Skeletal muscle tissue (tissue), 4 donors: Measurements from ENCODE around the gene PODNL1. TPM values are rescaled to one million over a fixed set of nuclear protein-coding genes. Genes with fewer than 3 reads are reported as not detected.

ENCODE experiments used
- H3K27ac ChIP-seq: one replicate; pipeline ENCODE4 v1.7.0; 2013; ENCODE audit warnings: mild to moderate bottlenecking, low read depth, low read length, inconsistent platforms
- H3K27me3 ChIP-seq, 3 donors: one replicate each; pipeline ENCODE4 v1.7.0; 2013; ENCODE audit warnings: low read length in 3 of 3; ENCODE audit not compliant: control insufficient read depth in 3 of 3, insufficient read depth in 3 of 3
- H3K36me3 ChIP-seq, 3 donors: one replicate each; pipeline ENCODE4 v1.7.0; 2013; ENCODE audit warnings: low read length in 3 of 3; ENCODE audit not compliant: control insufficient read depth in 3 of 3, insufficient read depth in 3 of 3
- H3K4me1 ChIP-seq, 3 donors: one replicate each; pipeline ENCODE4 v1.7.0; 2013; ENCODE audit warnings: low read length in 3 of 3, mild to moderate bottlenecking in 3 of 3; ENCODE audit not compliant: control insufficient read depth in 3 of 3, insufficient read depth in 3 of 3
- H3K4me3 ChIP-seq, 3 donors: one replicate each; pipeline ENCODE4 v1.7.0; 2013; ENCODE audit warnings: low read length in 3 of 3
- H3K9ac ChIP-seq, 3 donors: one replicate each; pipeline ENCODE4 v1.7.0; 2013; ENCODE audit warnings: low read length in 3 of 3, mild to moderate bottlenecking in 3 of 3, moderate library complexity in 2 of 3, low read depth in 1 of 3
- H3K9me3 ChIP-seq, 3 donors: one replicate each; pipeline ENCODE4 v1.7.0; 2013; ENCODE audit warnings: low read length in 3 of 3; ENCODE audit not compliant: control insufficient read depth in 3 of 3
- total RNA-seq: library from RNA; depleted of rRNA; stranded (reverse); fragments of >200 nt; gene quantifications from one replicate; pipeline ENCODE4 v1.2.3, GENCODE V29; 2014
- donor health status: Osteomylitis.

PODNL1 gene
- total RNA-seq, 1 donor from 2014 or later, result not detected

GRCh38 chr19:13959141-13959961 lies 21.1 kb upstream of the PODNL1 start:
- Histone ChIP-seq H3K9ac (no peak overlapping the region), H3K4me1 (peaks cover 8 to 29% (median 20%) of the 10 kb centered on the region in 3 donors), H3K4me3 (no peak overlapping the region), H3K27ac (no peak overlapping the region), H3K27me3 (no peaks in the 10 kb centered on the region), H3K36me3 (peaks cover 38 to 52% (median 40%) of the 10 kb centered on the region in 3 donors), H3K9me3 (no peaks in the 10 kb centered on the region)

DNA sequence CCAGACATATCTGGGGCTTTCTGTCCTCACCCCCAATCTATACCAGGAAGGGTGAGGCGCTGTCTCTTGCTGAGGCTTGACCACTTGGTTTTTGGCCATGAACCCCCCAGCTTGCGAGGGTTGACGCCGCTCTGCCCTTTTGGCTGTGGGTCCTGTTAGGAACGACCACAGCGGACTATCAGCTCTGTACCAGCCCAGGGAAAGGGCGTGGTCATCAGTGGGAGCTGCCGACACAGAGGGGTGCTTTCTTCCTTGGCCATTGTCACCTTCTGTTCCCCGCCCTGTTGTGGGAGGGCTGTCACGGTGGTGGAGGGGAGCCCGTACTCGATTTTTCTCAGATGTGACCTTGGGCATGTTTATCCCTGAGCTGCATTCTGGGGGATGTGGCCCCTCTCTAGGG lies 19.8 kb upstream of the PODNL1 start:
- H3K27ac ChIP-seq, result peak overlapping the region; percentile 73
- H3K4me3 ChIP-seq, result no peak overlapping the region
- peaks cover 38 to 53% (median 41%) of the 10 kb centered on the region in 3 donors for H3K36me3 ChIP-seq

GRCh38 chr19:13957051-13957450 lies 18.8 kb upstream of the PODNL1 start:
- H3K4me1 ChIP-seq, result peaks cover 17 to 42% (median 36%) of the 10 kb centered on the region in 3 donors
- no peaks in the 10 kb centered on the region for H3K27me3 ChIP-seq
- H3K27ac ChIP-seq, result peak overlapping the region; percentile 73
- peaks cover 38 to 53% (median 41%) of the 10 kb centered on the region in 3 donors for H3K36me3 ChIP-seq
- no peak overlapping the region for H3K4me3 ChIP-seq
- peak overlapping the region in 1 of 3 donors; percentile 66 for H3K9ac ChIP-seq
- no peaks in the 10 kb centered on the region for H3K9me3 ChIP-seq

More for the DNA sequence above, 19.8 kb upstream of the PODNL1 start:
- Histone ChIP-seq H3K9ac (no peak overlapping the region), H3K4me1 (peaks cover 15 to 40% (median 33%) of the 10 kb centered on the region in 3 donors), H3K27me3 (no peaks in the 10 kb centered on the region), H3K9me3 (no peaks in the 10 kb centered on the region)

DNA sequence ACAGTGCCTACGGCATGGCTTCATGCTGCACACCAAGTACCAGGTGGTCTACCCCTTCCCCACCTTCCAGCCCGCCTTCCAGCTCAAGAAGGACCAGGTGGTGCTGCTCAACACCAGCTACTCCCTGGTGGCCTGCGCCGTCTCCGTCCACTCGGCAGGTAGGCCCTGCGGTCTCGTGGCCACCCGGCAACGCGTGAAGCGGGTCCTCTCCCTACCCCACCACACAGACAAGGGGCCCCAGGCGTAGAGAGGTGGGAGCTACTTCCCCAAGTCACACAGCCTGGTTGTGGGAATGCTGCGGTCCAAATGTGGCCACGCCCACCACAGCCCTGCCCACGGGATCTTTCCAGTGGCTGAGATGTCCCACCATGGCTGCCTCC lies 18.1 kb upstream of the PODNL1 start:
- Histone ChIP-seq H3K27ac (peak overlapping the region; percentile 73), H3K9me3 (no peaks in the 10 kb centered on the region), H3K4me3 (no peak overlapping the region), H3K9ac (peak overlapping the region in 1 of 3 donors; percentile 66), H3K27me3 (no peaks in the 10 kb centered on the region), H3K36me3 (peaks cover 38 to 53% (median 39%) of the 10 kb centered on the region in 3 donors), H3K4me1 (peaks cover 17 to 44% (median 39%) of the 10 kb centered on the region in 3 donors)

DNA sequence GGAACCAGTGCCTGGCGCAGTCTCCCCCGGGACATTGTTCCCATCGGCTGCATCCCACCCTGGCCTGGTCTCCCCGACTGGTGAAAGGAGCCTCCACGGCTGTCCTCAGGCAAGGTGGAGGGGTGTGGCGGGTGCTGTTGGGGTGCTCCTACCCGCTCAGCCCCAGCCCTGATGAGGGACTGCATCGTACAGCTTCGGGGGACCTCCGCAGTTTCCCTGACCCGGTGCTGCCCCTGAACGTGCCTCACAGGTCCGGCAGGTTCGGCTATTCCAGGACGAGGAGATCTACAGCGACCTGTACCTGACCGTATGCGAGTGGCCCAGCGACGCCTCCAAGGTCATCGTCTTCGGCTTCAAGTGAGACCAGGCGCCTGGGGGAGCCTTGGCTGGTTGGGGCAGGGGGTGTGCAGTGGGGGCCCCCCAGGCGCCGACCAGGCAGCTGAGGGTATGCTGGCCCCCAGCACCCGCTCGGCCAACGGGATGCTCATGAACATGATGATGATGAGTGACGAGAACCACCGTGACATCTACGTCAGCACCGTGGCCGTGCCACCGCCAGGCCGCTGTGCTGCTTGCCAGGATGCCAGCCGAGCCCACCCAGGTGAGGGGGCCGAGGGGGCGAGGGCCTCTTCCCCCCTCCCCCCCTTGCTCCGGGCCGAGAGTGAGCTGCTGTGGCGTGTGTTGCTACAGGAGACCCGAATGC lies 17.6 kb upstream of the PODNL1 start:
- Histone ChIP-seq H3K4me1 (peaks cover 17 to 44% (median 39%) of the 10 kb centered on the region in 3 donors), H3K9ac (peak overlapping the region in 1 of 3 donors; percentile 16), H3K36me3 (peaks cover 37 to 51% (median 38%) of the 10 kb centered on the region in 3 donors), H3K27me3 (no peaks in the 10 kb centered on the region), H3K4me3 (no peak overlapping the region), H3K9me3 (no peaks in the 10 kb centered on the region), H3K27ac (no peak overlapping the region)

DNA sequence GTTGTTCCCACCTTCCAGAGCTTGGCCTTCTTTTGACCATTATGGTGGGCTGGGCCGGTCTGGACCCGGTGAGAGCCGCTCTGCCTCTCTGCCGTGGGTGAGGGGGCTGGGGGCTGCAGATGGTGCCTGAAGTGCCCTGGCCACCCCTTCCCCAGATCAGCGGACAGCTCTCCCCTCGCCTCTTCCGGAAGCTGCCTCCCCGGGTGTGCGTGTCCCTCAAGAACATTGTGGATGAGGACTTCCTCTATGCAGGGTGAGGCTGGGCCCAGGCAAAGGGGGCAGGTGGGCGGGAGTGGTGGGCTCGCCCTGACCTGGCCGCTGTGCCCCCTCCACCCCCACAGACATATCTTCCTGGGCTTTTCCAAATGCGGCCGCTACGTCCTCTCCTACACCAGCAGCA lies 16.0 kb upstream of the PODNL1 start:
- Histone ChIP-seq H3K36me3 (peaks cover 21 to 37% (median 24%) of the 10 kb centered on the region in 3 donors), H3K27ac (no peak overlapping the region), H3K4me1 (peaks cover 17 to 44% (median 39%) of the 10 kb centered on the region in 3 donors), H3K9me3 (no peaks in the 10 kb centered on the region), H3K4me3 (no peak overlapping the region), H3K9ac (peak overlapping the region in 1 of 3 donors; percentile 81), H3K27me3 (no peaks in the 10 kb centered on the region)

DNA sequence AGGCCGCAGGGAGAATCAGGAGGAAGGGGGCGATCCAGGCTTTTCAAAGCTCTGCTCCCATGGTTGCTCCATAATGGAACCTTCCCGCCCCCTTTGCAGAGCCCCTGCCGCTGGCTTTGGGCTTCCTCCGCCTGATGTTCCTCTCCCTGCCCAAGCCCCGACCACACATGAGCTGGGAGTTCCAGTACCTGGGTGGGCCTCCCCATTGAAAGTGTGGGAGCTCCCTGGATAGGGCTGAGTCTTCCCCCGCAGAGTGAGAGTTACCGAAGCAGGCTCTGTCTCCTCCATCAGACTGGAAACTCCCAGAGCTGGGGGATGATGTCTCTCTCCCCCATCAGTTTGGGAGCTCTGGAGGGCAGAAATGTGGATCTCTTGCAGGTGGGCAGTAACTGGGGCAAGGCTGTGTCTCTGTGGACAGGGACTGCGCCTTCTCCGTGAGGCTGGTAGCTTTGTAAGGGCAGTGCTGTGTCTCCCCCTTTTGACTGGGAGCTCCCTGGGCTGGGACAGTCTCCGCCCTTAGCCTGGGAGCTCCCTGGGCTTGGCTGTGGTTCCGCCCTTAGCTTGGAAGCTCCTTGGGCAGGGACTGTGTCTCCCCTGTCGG lies 14.8 kb upstream of the PODNL1 start:
- Histone ChIP-seq H3K9ac (peak overlapping the region; percentile 70 to 82 (median 81)), H3K27me3 (no peaks in the 10 kb centered on the region), H3K36me3 (peaks cover 15 to 28% (median 23%) of the 10 kb centered on the region in 3 donors), H3K9me3 (no peaks in the 10 kb centered on the region), H3K4me3 (peak overlapping the region; percentile 80 to 86 (median 83)), H3K4me1 (peaks cover 17 to 39% (median 39%) of the 10 kb centered on the region in 3 donors), H3K27ac (no peak overlapping the region)

- Histone ChIP-seq H3K36me3 (peaks cover 15 to 26% (median 22%) of the 10 kb centered on the region in 3 donors), H3K4me3 (peak within 1 kb of the TSS; percentile 82 to 86 (median 83)), H3K4me1 (peaks cover 16 to 37% (median 32%) of the 10 kb centered on the region in 3 donors), H3K27ac (peak within 1 kb of the TSS; percentile 76), H3K9ac (peak within 1 kb of the TSS; percentile 72 to 87 (median 81)), H3K27me3 (no peaks in the 10 kb centered on the region), H3K9me3 (no peaks in the 10 kb centered on the region)
These were observed 14.1 kb upstream of the PODNL1 start, which contains the start of gene DCAF15 for GRCh38 chr19:13952154-13952930. Gene DCAF15 (plus strand): TSS chr19:13952509. CDS start chr19:13952513, 4 bp downstream.

DNA sequence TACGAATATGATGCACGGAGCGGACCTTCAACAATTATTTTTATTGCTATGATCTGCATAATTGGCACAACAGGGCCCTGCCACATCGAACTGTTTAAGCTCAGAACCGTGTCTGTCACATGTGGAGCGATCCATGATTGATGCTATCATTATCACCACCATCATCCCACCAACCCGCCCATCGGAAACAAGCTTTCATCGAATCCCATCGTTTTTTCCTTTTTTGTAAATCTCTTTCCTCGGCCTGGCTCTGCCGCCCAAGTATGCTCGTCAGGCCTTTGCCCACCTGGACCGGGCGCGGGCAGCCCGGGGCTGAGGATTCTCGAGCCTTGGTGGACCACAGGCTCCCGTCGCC lies 13.6 kb upstream of the PODNL1 start:
- Histone ChIP-seq H3K9me3 (no peaks in the 10 kb centered on the region), H3K9ac (peak overlapping the region; percentile 30 to 73 (median 65)), H3K27me3 (no peaks in the 10 kb centered on the region), H3K4me1 (peaks cover 14 to 31% (median 27%) of the 10 kb centered on the region in 3 donors), H3K27ac (no peak overlapping the region), H3K36me3 (peaks cover 15 to 21% (median 19%) of the 10 kb centered on the region in 3 donors), H3K4me3 (peak overlapping the region; percentile 58 to 82 (median 78))
